Panc1 (cell line): ENCODE results near the gene ACACB. TPM values are rescaled to one million over a fixed set of nuclear protein-coding genes. Genes with fewer than 3 reads are reported as not detected.

Experiments used
- ATAC-seq: fragments of 200-7000 bp; cut with Tn5 transposase; 2 replicates; pipeline ENCODE4 v1.9.1; 2020; ENCODE audit warnings: mild to moderate bottlenecking, moderate library complexity
- BruUV-seq: library from RNA; stranded (reverse); fragments of 400-500 nt; replicated peaks from 2 replicates; lab custom pipeline; 2021; lab: Mats Ljungman, UMichigan
- CTCF ChIA-PET: fragments of 300-600 bp; sonication (Branson Sonifier 250); formaldehyde crosslinking; loops from one replicate; lab custom pipeline; 2022; ENCODE audit warnings: antibody characterized with exemption; lab: Charles Lee
- POLR2A ChIA-PET: fragments of 300-600 bp; sonication (Branson Sonifier 250); formaldehyde crosslinking; loops from one replicate; lab custom pipeline; 2022; ENCODE audit warnings: antibody characterized with exemption; lab: Charles Lee
- DNase-seq: peaks from one replicate; pipeline ENCODE4 v3.0.0-alpha.2; 2010; ENCODE audit warnings: low read depth, low spot score
- H3K27ac ChIP-seq: 2 replicates; pipeline ENCODE4 v1.5.1; 2011; ENCODE audit warnings: mild to moderate bottlenecking, low read length, inconsistent platforms
- H3K27me3 ChIP-seq: fragments of 200-500 bp; sonication (Bioruptor generic); 2 replicates; pipeline ENCODE4 v1.6.0; 2014; ENCODE audit warnings: low read length, inconsistent platforms; ENCODE audit not compliant: control insufficient read depth, insufficient read depth
- H3K36me3 ChIP-seq: fragments of 200-500 bp; sonication (Bioruptor generic); 2 replicates; pipeline ENCODE4 v1.5.1; 2014; ENCODE audit warnings: inconsistent platforms, mild to moderate bottlenecking, low read length, moderate library complexity; ENCODE audit not compliant: control insufficient read depth, insufficient read depth
- H3K4me1 ChIP-seq: 2 replicates; pipeline ENCODE4 v1.5.1; 2011; ENCODE audit warnings: inconsistent platforms, mild to moderate bottlenecking, low read length, moderate library complexity; ENCODE audit not compliant: control insufficient read depth, insufficient read depth
- H3K4me3 ChIP-seq, 2 experiments: 2 replicates each; pipeline ENCODE4 v1.5.1; 2011 to 2012; ENCODE audit warnings: low read depth in 2 of 2, low read length in 2 of 2, mild to moderate bottlenecking in 2 of 2, inconsistent platforms in 1 of 2, moderate library complexity in 1 of 2
- H3K9me3 ChIP-seq: fragments of 200-500 bp; sonication (Bioruptor generic); 2 replicates; pipeline ENCODE4 v1.5.1; 2014; ENCODE audit warnings: low read depth, mild to moderate bottlenecking, inconsistent platforms, low read length, moderate library complexity; ENCODE audit not compliant: control insufficient read depth, insufficient read depth
- CTCF ChIP-seq: fragments of 450-650 bp; IDR thresholded peaks from 2 replicates; pipeline ENCODE4 v1.5.1; 2017; ENCODE audit warnings: mild to moderate bottlenecking
- POLR2AphosphoS5 ChIP-seq: IDR thresholded peaks from 2 replicates; pipeline ENCODE4 v1.6.1; 2012; ENCODE audit warnings: mild to moderate bottlenecking, low read depth, low read length, moderate library complexity
- REST ChIP-seq, 2 experiments: IDR thresholded peaks; 2 replicates each; pipeline ENCODE4 v1.6.1; 2011 to 2012; ENCODE audit warnings: low read depth in 2 of 2, control low read depth in 1 of 2, low read length in 1 of 2, mild to moderate bottlenecking in 1 of 2, moderate library complexity in 1 of 2; ENCODE audit not compliant: insufficient read depth in 1 of 2
- SIN3A ChIP-seq: IDR thresholded peaks from 2 replicates; pipeline ENCODE4 v1.6.1; 2012; ENCODE audit warnings: low read depth, mild to moderate bottlenecking, low read length, moderate library complexity, borderline replicate concordance; ENCODE audit not compliant: insufficient read depth
- TCF7L2 ChIP-seq: IDR thresholded peaks from 2 replicates; pipeline ENCODE4 v1.6.1; 2011; ENCODE audit warnings: mild to moderate bottlenecking, low read depth, low read length, inconsistent platforms
- in situ Hi-C: cut with HindIII; loops from 2 replicates; pipeline ENCODE4 v1.10.0; 2016; ENCODE audit warnings: low sequenced_read_pairs, low pct_unique_long_range_greater_than_20kb
- intact Hi-C: fragments of 100-400 bp; cut with micrococcal nuclease; formaldehyde crosslinking; loops from one replicate; pipeline ENCODE4 v1.10.0; 2022; ENCODE audit not compliant: unreplicated experiment
- total RNA-seq: library from RNA; stranded (reverse); gene quantifications from one replicate; pipeline ENCODE4 v1.2.1, GENCODE V29; 2021; ENCODE audit not compliant: unreplicated experiment

Gene ACACB
- total RNA-seq, 1 experiment from 2014 or later: 12.3 TPM

DNA sequence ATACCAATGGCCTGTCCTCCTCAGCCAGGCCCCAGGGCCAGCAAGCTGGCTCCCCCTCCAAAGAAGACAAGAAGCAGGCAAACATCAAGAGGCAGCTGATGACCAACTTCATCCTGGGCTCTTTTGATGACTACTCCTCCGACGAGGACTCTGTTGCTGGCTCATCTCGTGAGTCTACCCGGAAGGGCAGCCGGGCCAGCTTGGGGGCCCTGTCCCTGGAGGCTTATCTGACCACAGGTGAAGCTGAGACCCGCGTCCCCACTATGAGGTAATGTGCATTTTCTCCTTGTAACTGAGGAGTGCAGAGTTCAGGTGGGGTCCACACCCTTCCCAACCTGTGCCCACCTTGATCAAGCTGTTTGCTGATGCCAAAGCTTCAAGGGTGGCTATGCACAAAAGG, 23.4 kb downstream of the ACACB start:
- Histone ChIP-seq H3K36me3 (no peaks in the 10 kb centered on the region), H3K27me3 (no peaks in the 10 kb centered on the region), H3K4me1 (no peaks in the 10 kb centered on the region), H3K27ac (no peak overlapping the region), H3K9me3 (peaks cover 2% of the 10 kb centered on the region; the same call in 1 of the 2 replicates), H3K4me3 (no peak overlapping the region)
- DNase-seq (no peak), ATAC-seq (no peak)
- BruUV-seq: no TSS peak
- intact Hi-C loops: no loop called here
- ChIA-PET CTCF (no interaction called here), POLR2A (no interaction called here)
- TF ChIP-seq POLR2AphosphoS5 (no peak), TCF7L2 (no peak), SIN3A (no peak), REST (IDR thresholded peaks at IDR 0.05; ENCODE audit: insufficient read depth in 1 of 2, low read depth in 2 of 2, low read length in 1 of 2) (no peak), CTCF (no peak)
- in situ Hi-C loops: no loop called here

GRCh38 chr12:109140560-109140959, 24.2 kb downstream of the ACACB start:
- ChIA-PET CTCF (no interaction called here), POLR2A (no interaction called here)

More at GRCh38 chr12:109140560-109140959, 24.2 kb downstream of the ACACB start:
- H3K9me3 ChIP-seq: peaks cover 2% of the 10 kb centered on the region; the same call in 1 of the 2 replicates
- no peaks in the 10 kb centered on the region for H3K27me3 ChIP-seq
- no peaks in the 10 kb centered on the region for H3K4me1 ChIP-seq
- in situ Hi-C loops (no loop called here), intact Hi-C loops (no loop called here)
- no peak overlapping the region for H3K4me3 ChIP-seq
- ATAC-seq (no peak), DNase-seq (no peak)
- no TSS peak for BruUV-seq
- no peak overlapping the region for H3K27ac ChIP-seq
- no peaks in the 10 kb centered on the region for H3K36me3 ChIP-seq
- TF ChIP-seq REST (IDR thresholded peaks at IDR 0.05; ENCODE audit: insufficient read depth in 1 of 2, low read depth in 2 of 2, low read length in 1 of 2) (no peak), CTCF (no peak), POLR2AphosphoS5 (no peak), SIN3A (no peak), TCF7L2 (no peak)
